Stimulated activated CD4-positive, alpha-beta T cell treated with anti-CD3 and anti-CD28 coated beads, TNF-alpha, amount 100 ng/mL, for 4 hours (primary cell): ENCODE measurements around the gene BCL2.

Experiments used
- DNase-seq, 3 experiments: peaks; one replicate each; pipeline ENCODE4 v3.0.0-alpha.2; 2020; ENCODE audit warnings: low read depth in 3 of 3

The BCL2 gene

DNA sequence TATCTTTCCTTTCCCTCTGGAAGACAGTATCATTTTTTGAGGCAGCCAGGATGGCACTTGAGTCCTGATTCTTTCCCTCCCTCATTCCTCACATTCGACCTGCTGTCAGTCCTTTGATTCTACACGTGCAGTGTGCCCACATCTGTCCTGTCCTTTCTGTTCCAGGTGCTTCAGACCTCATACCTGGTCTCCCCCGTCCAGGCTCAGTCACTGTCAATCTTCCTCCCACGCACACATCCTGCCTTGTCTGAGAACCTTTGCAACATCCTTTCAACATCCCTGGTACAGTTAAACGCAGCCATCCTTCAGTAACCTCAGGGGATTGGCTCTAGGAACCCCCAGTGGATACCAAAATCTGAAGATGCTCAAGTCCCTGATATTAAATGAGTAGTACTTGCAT, 10.1 kb downstream of the BCL2 start:
- no peak for DNase-seq

DNA sequence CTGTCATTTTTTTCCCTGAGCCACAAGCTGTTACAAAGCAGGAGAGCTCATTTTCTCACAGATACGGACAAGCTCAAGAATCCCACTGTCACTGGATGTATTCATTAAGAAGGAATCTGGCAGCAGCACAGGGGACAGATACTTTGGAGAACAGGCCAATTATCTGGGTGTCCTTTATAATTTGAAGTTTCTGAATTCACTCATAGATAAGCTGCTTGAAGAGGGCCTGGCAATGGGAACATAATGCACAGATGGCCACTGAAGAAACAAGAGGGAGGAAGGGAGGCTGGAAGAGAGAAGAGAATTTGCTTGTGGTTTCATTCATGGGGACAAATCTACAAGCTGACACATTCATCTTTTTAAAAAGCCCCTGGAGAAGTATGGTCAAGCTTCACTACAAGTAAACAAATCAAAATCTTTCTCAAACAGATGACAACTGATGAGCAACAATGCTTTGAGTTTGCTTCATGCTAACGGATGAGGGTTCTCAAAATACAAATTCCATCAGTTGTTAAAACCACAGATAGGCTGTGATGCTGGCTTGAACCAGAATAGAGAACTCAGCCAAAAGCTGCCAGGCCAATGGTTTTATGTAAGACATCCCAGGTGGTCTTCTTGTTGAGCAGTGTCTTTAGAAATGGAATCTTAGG, 11.9 kb downstream of the BCL2 start:
- no peak for DNase-seq

- no peak for DNase-seq
These were observed 12.6 kb downstream of the BCL2 start for GRCh38 chr18:63306819-63307550.

DNA sequence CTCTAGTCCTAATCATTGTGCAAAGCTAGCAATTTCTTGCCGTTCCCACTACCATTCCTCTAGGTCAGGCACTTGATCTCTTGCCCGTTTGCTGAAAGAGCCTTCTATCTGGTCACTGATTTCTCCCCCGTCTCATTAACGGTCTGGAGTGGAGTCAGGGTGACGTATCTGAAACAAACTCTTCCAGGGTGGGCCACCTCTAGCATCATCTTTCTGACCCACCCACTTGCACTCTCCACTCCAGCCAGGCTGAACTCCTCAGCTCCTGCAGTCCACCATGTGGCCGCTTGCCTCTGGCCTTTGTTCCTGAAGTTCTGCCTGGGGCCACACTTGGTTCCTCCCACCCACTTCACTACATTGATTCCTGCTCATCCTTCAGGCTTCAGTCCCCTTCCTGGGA, 13.3 kb downstream of the BCL2 start:
- no peak for DNase-seq

- no peak for DNase-seq
These were observed 16.0 kb downstream of the BCL2 start for GRCh38 chr18:63303547-63303946.

GRCh38 chr18:63302636-63303405, 16.7 kb downstream of the BCL2 start:
- DNase-seq: no peak

DNA sequence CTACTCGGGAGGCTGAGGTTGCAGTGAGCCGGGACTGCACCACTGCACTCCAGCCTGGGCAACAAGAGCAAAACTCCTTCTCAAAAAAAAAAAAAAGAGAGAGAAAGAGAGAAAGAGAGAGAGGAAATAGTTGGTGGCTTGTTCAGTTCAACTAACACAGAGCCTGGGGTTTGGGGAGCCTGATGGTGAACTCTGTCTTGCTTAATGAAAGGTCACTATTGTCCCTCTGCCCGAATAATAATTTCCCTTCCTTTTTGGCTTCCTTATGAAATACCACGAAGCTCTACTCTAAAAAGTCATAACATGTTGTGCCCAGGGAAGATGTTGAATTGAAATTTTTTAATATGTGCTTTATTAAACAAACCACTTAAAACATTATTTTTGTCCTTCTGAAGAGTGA, 17.3 kb downstream of the BCL2 start:
- no peak for DNase-seq

DNA sequence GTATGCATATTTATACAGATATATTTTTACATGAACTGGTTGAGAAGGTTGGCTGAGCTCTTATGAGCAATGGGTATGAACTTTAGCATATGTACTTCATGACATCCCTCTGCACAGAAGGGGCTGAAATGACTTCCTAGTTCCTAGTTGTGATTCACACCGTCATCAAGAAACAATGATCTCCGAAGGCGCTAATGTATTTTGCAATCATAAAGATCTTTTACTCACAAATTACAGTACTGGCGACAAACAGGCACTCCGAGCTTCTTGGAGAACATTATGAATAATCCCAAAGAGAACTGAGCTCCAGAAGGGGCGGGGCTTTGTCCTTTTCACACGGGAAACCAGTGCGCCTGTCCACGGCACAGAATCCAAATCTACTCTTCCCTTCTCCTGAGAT, 18.1 kb downstream of the BCL2 start:
- no peak for DNase-seq

GRCh38 chr18:63299837-63300745, 19.5 kb downstream of the BCL2 start:
- no peak for DNase-seq

DNA sequence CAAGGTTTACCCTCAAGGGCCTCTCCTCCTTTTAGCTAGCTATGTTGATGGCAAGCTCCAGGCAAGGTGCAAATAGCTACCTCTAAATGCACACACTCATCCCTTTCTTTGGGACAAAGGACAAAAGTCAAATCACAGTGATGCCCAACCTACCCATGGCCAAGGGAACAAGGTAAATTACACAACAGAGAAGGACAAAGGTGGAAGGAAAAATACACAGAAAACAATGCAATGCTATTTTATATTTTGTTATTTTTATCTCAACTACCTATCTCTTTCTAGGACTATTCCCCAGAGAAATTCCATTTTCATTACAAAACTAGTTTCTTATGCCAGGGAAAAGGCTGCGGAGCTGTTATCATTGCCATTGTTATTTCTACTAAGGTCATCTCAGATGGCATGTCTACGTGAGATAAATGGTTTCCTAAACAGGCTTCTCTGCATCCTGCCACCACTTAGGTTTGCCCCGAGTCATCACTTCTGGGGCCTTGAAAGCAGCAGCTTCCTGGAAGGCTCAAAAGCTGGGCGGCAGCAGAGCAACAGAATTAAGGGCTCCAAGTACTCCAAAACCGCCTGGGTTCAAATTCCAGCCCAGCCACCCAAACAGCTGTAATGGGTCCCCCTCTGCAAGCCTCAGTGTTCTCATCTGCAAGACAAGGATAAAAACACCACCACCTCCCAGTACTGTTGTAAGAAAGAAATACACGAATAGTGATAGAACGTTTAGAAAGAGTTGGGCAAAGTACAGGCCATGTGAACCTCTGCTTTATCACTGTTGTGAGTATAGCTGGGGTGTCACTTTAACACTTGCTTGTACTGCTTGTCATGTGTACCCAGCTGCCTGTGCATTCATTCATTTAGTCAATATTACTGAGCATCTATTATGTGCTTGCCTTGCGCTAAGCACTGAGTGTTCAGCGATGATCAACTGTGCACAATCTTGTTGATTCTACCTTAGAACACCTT, 20.9 kb downstream of the BCL2 start:
- DNase-seq: no peak

- no peak for DNase-seq
These were observed 21.7 kb downstream of the BCL2 start for GRCh38 chr18:63297687-63298399.

GRCh38 chr18:63293935-63294334, 25.6 kb downstream of the BCL2 start:
- no peak for DNase-seq

DNA sequence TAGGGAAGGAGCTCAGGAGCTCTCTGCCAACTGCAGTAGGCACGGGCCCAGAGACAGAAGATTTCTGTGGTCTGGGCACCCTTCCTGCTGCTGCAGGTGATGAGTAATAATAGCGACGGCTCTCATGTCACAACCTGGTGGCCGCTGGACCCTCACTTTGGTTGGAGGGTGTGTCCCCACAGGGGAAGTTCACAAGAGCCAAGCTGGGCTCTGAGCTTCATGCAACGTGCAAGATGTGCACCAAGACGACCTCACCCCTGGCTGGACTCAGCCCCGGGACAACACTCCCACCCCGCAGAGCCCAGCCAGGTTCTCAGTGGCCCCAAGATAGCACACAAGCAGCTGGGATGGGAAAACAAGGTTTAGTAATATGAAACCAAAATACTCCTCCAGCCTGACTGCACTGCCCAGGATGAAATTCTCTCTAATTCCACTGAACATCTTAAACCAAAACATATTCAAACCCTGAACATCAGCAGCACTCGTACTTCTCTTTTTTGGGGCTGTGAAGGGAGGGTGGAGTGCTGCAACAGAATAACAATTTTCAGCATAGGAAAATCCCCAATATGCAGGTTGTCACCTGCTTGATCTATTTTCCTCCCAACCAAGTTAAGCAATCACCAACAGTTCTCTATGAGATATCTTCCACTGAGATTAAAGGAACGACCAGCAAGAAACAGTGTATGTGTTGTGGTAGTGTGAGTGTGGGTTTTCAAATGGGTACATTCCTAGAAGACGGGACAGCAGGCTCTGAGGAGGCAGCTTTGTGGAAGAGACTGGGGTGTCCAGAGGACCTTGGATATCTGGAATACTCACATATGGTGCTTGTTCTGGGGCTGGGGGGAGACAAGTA, 26.5 kb downstream of the BCL2 start:
- no peak for DNase-seq

GRCh38 chr18:63291278-63291677, 28.3 kb downstream of the BCL2 start:
- DNase-seq: no peak

GRCh38 chr18:63290821-63291200, 28.8 kb downstream of the BCL2 start:
- peak in 1 of 3 experiments; percentile 27 for DNase-seq

GRCh38 chr18:63290166-63290820, 29.3 kb downstream of the BCL2 start:
- DNase-seq: no peak

DNA sequence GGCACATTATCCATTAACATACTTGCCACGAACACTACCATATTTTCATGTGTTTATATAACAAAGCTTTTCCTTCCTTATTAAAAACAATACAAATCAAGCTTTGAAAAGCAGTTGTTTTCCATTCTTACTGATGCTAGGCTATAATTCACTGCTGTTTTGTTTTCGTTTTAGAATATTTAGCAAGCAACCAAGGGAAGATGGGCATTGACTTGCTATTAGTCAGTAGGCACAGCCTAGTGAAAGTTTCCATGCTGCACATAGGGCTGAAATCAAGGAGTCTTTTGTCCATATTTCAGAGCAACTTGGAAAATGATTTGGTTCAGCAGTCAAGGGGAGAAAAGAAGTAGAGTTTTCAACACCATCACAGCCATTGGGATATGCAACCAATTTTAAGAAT, 31.3 kb downstream of the BCL2 start:
- DNase-seq: no peak

DNA sequence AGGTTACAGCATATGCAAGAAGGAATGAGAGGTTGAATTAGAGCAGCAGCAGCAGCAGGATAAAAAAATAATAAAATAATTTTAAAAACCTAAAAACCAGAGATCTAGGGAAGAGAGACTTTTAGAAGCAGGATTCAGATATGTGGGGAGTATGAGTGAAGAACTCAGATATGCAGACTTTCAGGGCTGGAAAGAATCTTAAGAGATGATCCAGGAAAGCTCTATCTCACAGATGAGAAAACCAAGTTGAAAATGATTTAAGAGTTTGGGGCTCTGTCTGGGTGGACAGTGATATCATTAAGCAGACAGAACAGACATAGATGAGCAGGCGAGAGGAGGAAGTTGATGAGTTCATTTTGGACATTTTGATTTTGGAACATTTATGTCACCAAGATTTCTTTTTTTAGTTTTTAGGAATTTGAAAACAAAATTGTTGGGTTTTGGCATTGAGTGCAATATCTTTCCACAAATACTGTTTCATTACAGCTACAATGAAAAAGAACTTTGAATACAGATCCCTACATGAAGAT, 31.8 kb downstream of the BCL2 start:
- DNase-seq: no peak
